Superior temporal gyrus (tissue), 1 donor: ENCODE data around the gene ZNF609.
A peak's percentile ranks its signal among the peaks of the same experiment; 100 is the strongest.

Experiments used
- DNase-seq: peaks from one replicate; pipeline ENCODE4 v3.0.0-alpha.2; 2016; ENCODE audit errors: extremely low spot score

Gene ZNF609

GRCh38 chr15:64696481-64696880 is 236.1 kb downstream of the ZNF609 start:
- DNase-seq = peak; percentile 39

GRCh38 chr15:64697911-64698369 is 237.6 kb downstream of the ZNF609 start:
- peak; percentile 69 for DNase-seq

GRCh38 chr15:64698823-64699222 is 238.4 kb downstream of the ZNF609 start:
- DNase-seq = peak; percentile 42

GRCh38 chr15:64699751-64700388 is 239.5 kb downstream of the ZNF609 start:
- DNase-seq = peak; percentile 57

- no peak for DNase-seq
These were observed 240.7 kb downstream of the ZNF609 start for GRCh38 chr15:64701051-64701450.

GRCh38 chr15:64701482-64702184 is 241.3 kb downstream of the ZNF609 start:
- no peak for DNase-seq

- DNase-seq = peak; percentile 93
These were observed 242.6 kb downstream of the ZNF609 start for GRCh38 chr15:64702816-64703631.

- no peak for DNase-seq
These were observed 243.2 kb downstream of the ZNF609 start for GRCh38 chr15:64703632-64703959.

GRCh38 chr15:64705006-64705405 is 244.6 kb downstream of the ZNF609 start:
- DNase-seq = no peak

GRCh38 chr15:64706011-64706911 is 245.9 kb downstream of the ZNF609 start:
- DNase-seq = no peak

GRCh38 chr15:64710676-64711428 is 250.5 kb downstream of the ZNF609 start:
- DNase-seq = no peak

GRCh38 chr15:64712353-64712752 is 252.0 kb downstream of the ZNF609 start:
- no peak for DNase-seq

GRCh38 chr15:64713592-64713991 is 253.2 kb downstream of the ZNF609 start:
- DNase-seq = no peak

- DNase-seq = no peak
These were observed 256.1 kb downstream of the ZNF609 start for GRCh38 chr15:64716452-64716851.

- DNase-seq = no peak
These were observed 256.8 kb downstream of the ZNF609 start for GRCh38 chr15:64717130-64717529.

- DNase-seq = no peak
These were observed 257.5 kb downstream of the ZNF609 start for GRCh38 chr15:64717735-64718495.

- no peak for DNase-seq
These were observed 259.8 kb downstream of the ZNF609 start for GRCh38 chr15:64720188-64720587.

- no peak for DNase-seq
These were observed 269.8 kb downstream of the ZNF609 start for GRCh38 chr15:64730151-64730550.

GRCh38 chr15:64731012-64731804 is 270.8 kb downstream of the ZNF609 start:
- DNase-seq = peak; percentile 89
